K562 (cell line): ENCODE measurements around the gene YES1. TPM values are rescaled to one million over a fixed set of nuclear protein-coding genes. Genes with fewer than 3 reads are reported as not detected.

Source experiments
- ESRRA ChIP-seq: fragments of 450-650 bp; IDR thresholded peaks from 2 replicates; pipeline ENCODE4 v1.6.1; 2014; ENCODE audit warnings: low read depth, mild to moderate bottlenecking, moderate library complexity, borderline replicate concordance
- FIP1L1 ChIP-seq: fragments of 200-400 bp; formaldehyde crosslinking; IDR thresholded peaks from 2 replicates; pipeline ENCODE4 v1.6.1; 2018; ENCODE audit warnings: mild to moderate bottlenecking, low read depth, low read length; ENCODE audit not compliant: poor library complexity, severe bottlenecking
- GMEB1 ChIP-seq: fragments of 250-450 bp; sonication (Bioruptor Pico); IDR thresholded peaks from 2 replicates; pipeline ENCODE4 v1.4.0; 2020; ENCODE audit warnings: mild to moderate bottlenecking
- HNRNPLL ChIP-seq: fragments of 200-400 bp; formaldehyde crosslinking; IDR thresholded peaks from 2 replicates; pipeline ENCODE4 v1.6.1; 2017; ENCODE audit warnings: low read length, low read depth, mild to moderate bottlenecking; ENCODE audit not compliant: poor library complexity, severe bottlenecking
- KAT7 ChIP-seq: sonication (generic); formaldehyde crosslinking; IDR thresholded peaks from 2 replicates; pipeline ENCODE4 v1.8.0; 2022; ENCODE audit warnings: missing genetic modification reagents, mild to moderate bottlenecking, borderline replicate concordance
- RAD21 ChIP-seq, 2 experiments: fragments of 250-450 bp in 1 of 2; fragments of 450-650 bp in 1 of 2; sonication (Bioruptor Pico) in 1 of 2; formaldehyde crosslinking in 1 of 2; IDR thresholded peaks in 1 of 2; conservative IDR thresholded peaks in 1 of 2; 2 replicates each; pipeline versions ENCODE4 v1.4.0 to v1.8.0; 2020 to 2022; ENCODE audit warnings: mild to moderate bottlenecking in 2 of 2, moderate library complexity in 1 of 2
- REST ChIP-seq, 2 experiments: fragments of 450-650 bp; formaldehyde crosslinking in 1 of 2; IDR thresholded peaks; 2 replicates each; pipeline versions ENCODE4 v1.4.0 to v1.6.1; 2014 to 2020; ENCODE audit warnings: mild to moderate bottlenecking in 2 of 2, borderline replicate concordance in 1 of 2, low read depth in 1 of 2
- polyA plus RNA-seq, 8 experiments: library from polyadenylated mRNA; depleted of rRNA in 4 of 8; stranded (reverse) in 5 of 8; unstranded in 3 of 8; fragments of >200 nt; fragmentation: Nextera tagmentation in 2 of 8; fragmentation: Illumina TruSeq in 1 of 8; extraction: Ambion mirVana in 2 of 8; extraction: Trizol in 1 of 8; gene quantifications; 2 replicates each; pipeline versions ENCODE4 v1.2.1 to v1.2.3, GENCODE V29; 2011 to 2014; ENCODE audit warnings: inconsistent platforms in 1 of 8, missing spikeins in 1 of 8
- total RNA-seq, 7 experiments: library from RNA; depleted of rRNA in 6 of 7; stranded (reverse); fragments of >200 nt in 6 of 7; fragmentation: Illumina TruSeq in 2 of 7; extraction: Trizol in 2 of 7; gene quantifications; 2 replicates each; pipeline versions ENCODE4 v1.2.1 to v1.2.3, GENCODE V29; 2011 to 2021; ENCODE audit warnings: low replicate concordance in 1 of 7
- TF ChIP-seq, protein P1 (sequence below): fragments of 200-800 bp; sonication (Bioruptor generic); IDR thresholded peaks from 2 replicates; pipeline ENCODE4 v1.6.1; 2017; ENCODE audit warnings: missing genetic modification characterization, missing compliant biosample characterization
- TF ChIP-seq, protein P2 (sequence below): fragments of 200-800 bp; sonication (Bioruptor generic); IDR thresholded peaks from 2 replicates; pipeline ENCODE4 v1.6.1; 2017; ENCODE audit warnings: missing genetic modification characterization, missing compliant biosample characterization
- TF ChIP-seq, protein P3 (sequence below), 2 experiments: fragments of 450-650 bp; IDR thresholded peaks; 2 replicates each; pipeline ENCODE4 v1.6.1; 2016

The YES1 gene
- total and polyA plus RNA-seq, 9 of the 15 experiments (the other 6 are each of a cell fraction or from before 2014, with no cell fraction given) = 37.2 to 115 (median 77.7) TPM

DNA sequence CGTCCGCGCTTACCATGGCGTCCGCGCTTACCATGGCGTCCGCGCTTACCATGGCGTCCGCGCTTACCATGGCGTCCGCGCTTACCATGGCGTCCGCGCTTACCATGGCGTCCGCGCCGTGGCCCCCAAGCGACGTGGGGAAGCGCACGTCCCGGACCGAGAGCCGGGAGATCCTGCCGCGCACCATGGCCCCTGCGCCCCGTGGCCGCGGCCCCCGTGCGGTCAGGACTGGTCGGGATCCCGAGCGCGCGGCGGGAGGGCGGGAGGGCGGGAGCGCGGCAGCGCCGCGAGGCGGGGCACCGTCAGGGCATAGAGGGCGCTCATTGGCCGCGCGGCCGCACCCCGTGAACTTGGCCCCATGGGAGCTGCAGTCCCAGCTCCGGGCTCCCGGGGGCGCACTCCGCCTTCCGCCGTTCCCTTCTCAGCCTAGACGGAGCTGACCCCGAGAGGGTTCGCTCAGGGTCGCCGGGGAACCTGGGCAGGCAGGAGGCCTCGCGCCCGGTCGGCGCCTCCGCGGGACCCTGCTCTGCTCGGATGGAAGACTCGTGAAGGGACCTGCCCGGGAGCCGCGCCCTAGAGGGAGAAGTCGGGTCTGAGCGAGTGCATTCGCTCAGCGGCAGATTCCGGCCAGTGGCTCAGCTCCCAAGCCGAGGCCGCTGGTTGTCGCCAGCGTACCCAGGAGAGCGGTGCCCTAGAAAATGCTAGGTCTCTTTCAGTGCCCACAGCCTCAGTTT is 99.5 kb downstream of the YES1 start, which contains the start of gene ENOSF1 (continued):
- TF ChIP-seq KAT7 (peak; percentile 65; the same call in 1 of the 2 replicates), RAD21 (CRISPR knock-in tag; conservative IDR thresholded peaks at IDR 0.05 in 1 of 2, IDR thresholded peaks at IDR 0.05 in 1 of 2) (peak; percentile 23 to 56; a peak in 2 of 4 replicates), GMEB1 (CRISPR knock-in tag) (peak; percentile 65), REST (IDR thresholded peaks at IDR 0.05; ENCODE audit: borderline replicate concordance) (peak; percentile 54; the same call in 1 of the 2 replicates), REST (CRISPR knock-in tag; IDR thresholded peaks at IDR 0.05; ENCODE audit: low read depth) (no peak), FIP1L1 (peak; percentile 20), ESRRA (peak; percentile 52), HNRNPLL (no peak)
- TF ChIP-seq, protein P1, sequence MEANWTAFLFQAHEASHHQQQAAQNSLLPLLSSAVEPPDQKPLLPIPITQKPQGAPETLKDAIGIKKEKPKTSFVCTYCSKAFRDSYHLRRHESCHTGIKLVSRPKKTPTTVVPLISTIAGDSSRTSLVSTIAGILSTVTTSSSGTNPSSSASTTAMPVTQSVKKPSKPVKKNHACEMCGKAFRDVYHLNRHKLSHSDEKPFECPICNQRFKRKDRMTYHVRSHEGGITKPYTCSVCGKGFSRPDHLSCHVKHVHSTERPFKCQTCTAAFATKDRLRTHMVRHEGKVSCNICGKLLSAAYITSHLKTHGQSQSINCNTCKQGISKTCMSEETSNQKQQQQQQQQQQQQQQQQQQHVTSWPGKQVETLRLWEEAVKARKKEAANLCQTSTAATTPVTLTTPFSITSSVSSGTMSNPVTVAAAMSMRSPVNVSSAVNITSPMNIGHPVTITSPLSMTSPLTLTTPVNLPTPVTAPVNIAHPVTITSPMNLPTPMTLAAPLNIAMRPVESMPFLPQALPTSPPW = peak; percentile 82
- TF ChIP-seq, protein P2, sequence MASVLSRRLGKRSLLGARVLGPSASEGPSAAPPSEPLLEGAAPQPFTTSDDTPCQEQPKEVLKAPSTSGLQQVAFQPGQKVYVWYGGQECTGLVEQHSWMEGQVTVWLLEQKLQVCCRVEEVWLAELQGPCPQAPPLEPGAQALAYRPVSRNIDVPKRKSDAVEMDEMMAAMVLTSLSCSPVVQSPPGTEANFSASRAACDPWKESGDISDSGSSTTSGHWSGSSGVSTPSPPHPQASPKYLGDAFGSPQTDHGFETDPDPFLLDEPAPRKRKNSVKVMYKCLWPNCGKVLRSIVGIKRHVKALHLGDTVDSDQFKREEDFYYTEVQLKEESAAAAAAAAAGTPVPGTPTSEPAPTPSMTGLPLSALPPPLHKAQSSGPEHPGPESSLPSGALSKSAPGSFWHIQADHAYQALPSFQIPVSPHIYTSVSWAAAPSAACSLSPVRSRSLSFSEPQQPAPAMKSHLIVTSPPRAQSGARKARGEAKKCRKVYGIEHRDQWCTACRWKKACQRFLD = peak; percentile 23; the same call in 1 of the 2 replicates
- TF ChIP-seq, protein P3, sequence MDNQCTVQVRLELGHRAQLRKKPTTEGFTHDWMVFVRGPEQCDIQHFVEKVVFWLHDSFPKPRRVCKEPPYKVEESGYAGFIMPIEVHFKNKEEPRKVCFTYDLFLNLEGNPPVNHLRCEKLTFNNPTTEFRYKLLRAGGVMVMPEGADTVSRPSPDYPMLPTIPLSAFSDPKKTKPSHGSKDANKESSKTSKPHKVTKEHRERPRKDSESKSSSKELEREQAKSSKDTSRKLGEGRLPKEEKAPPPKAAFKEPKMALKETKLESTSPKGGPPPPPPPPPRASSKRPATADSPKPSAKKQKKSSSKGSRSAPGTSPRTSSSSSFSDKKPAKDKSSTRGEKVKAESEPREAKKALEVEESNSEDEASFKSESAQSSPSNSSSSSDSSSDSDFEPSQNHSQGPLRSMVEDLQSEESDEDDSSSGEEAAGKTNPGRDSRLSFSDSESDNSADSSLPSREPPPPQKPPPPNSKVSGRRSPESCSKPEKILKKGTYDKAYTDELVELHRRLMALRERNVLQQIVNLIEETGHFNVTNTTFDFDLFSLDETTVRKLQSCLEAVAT (IDR thresholded peaks at IDR 0.05) = peak in 1 of 2 experiments; percentile 33; a peak in 2 of 4 replicates
